Measurements from ENCODE around the gene IGSF6.

GRCh38 chr16:21592191-21592590 lies 60.2 kb downstream of the IGSF6 start:
- TF ChIP-seq GATA3 (IDR thresholded peaks at IDR 0.05; ENCODE audit: low read depth, low read length) = no peak
- no peak for TF ChIP-seq GATA2 (IDR thresholded peaks at IDR 0.05; ENCODE audit: low read depth, low read length)

Measured in SH-SY5Y (cell line).